Measurements from ENCODE around the gene RANGAP1. TPM values are rescaled to one million over a fixed set of nuclear protein-coding genes. Genes with fewer than 3 reads are reported as not detected.
A peak's percentile ranks its signal among the peaks of the same experiment; 100 is the strongest.

Gene RANGAP1
- total and polyA plus RNA-seq, 2 of the 8 experiments (the other 6 are each of a cell fraction or from before 2014, with no cell fraction given) = 121 to 171 TPM

DNA sequence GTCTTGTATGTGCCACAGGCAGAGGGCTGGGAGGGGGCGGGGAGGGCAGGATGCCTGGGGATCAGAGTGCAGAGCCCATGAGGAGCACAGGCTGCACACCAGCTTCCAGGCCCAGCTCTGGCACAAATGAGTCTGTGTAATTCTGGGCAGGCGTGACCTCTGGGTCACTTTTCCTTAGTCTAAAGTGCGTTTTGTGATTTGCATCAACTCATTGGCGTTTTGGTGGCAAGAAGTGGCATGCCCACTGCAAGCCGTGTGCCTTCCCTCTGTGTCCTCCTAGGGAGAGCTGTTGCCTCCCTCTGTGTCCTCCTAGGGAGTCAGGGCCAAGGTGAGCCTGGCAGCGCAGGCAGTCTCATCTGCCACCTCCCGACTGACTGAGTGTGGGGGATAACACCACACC is 62.5 kb downstream of the RANGAP1 start:
- Histone ChIP-seq H4K91ac (replicated peaks; ENCODE audit: insufficient read length, low read length) (no peak overlapping the region), H3K79me1 (ENCODE audit: low read depth, low read length) (no peaks in the 10 kb centered on the region), H3K27ac (ENCODE audit: low read depth, low read length) (0 out of 2 replicates have a peak overlapping the region, but pooled peaks have one; percentile 15), H3K56ac (replicated peaks; ENCODE audit: insufficient read length, low read depth, low read length) (no peak overlapping the region), H3K4me3 (ENCODE audit: extremely low read depth in 1 of 4, insufficient read depth in 2 of 4, low read depth in 3 of 4, low read length in 4 of 4) (no peak overlapping the region), H4K5ac (ENCODE audit: insufficient read length, low read depth, low read length) (no peak overlapping the region), H2BK120ac (replicated peaks; ENCODE audit: low read depth, low read length) (no peak overlapping the region), H2BK5ac (ENCODE audit: low read depth, low read length) (peak overlapping the region; percentile 24; the same call in 1 of the 2 replicates), H3K4me2 (ENCODE audit: insufficient read depth in 1 of 2, low read depth in 2 of 2, low read length in 2 of 2) (no peak overlapping the region), H3K27me3 (replicated peaks in 1 of 4; ENCODE audit: control insufficient read depth in 3 of 4, extremely low read depth in 1 of 4, insufficient read depth in 3 of 4, low read length in 3 of 4) (no peaks in the 10 kb centered on the region), H2AFZ (ENCODE audit: low read length) (no peak overlapping the region), H2BK20ac (ENCODE audit: low read length) (no peak overlapping the region), H3K23ac (ENCODE audit: insufficient read length) (no peak overlapping the region), H2AK5ac (ENCODE audit: low read depth, low read length) (no peak overlapping the region), H3K4ac (replicated peaks; ENCODE audit: insufficient read length, low read depth, low read length) (no peak overlapping the region), H3K36me3 (ENCODE audit: control insufficient read depth in 2 of 4, insufficient read depth in 4 of 4, low read length in 3 of 4) (peaks cover 13 to 36% (median 31%) of the 10 kb centered on the region in 4 experiments; a peak in 7 of 8 replicates), H3K9me3 (ENCODE audit: insufficient read depth in 2 of 2, low read depth in 1 of 2, low read length in 1 of 2) (no peaks in the 10 kb centered on the region), H2BK12ac (ENCODE audit: low read depth, low read length) (no peak overlapping the region), H3K79me2 (ENCODE audit: control insufficient read depth in 1 of 2, insufficient read depth in 2 of 2, low read length in 2 of 2) (no peaks in the 10 kb centered on the region), H3K14ac (ENCODE audit: insufficient read length) (no peak overlapping the region), H3K4me1 (replicated peaks in 1 of 4; ENCODE audit: control insufficient read depth in 3 of 4, insufficient read depth in 4 of 4, low read length in 3 of 4) (no peaks in the 10 kb centered on the region), H4K8ac (ENCODE audit: extremely low read depth, insufficient read depth, low read length) (peak overlapping the region; percentile 18; the same call in 1 of the 2 replicates), H2BK15ac (ENCODE audit: low read length) (no peak overlapping the region), H3K23me2 (ENCODE audit: low read depth, low read length) (no peaks in the 10 kb centered on the region), H4K20me1 (replicated peaks in 1 of 2; ENCODE audit: control insufficient read depth in 1 of 2, insufficient read depth in 2 of 2, low read length in 2 of 2) (peaks cover 0 to 9% of the 10 kb centered on the region in 2 experiments), H3K9ac (replicated peaks in 1 of 4; ENCODE audit: extremely low read depth in 1 of 4, low read depth in 3 of 4, low read length in 3 of 4) (no peak overlapping the region), H3K18ac (ENCODE audit: extremely low read depth, low read length) (no peak overlapping the region)
- WGBS, 2 experiments (ENCODE audit: extremely low coverage in 1 of 2, insufficient coverage in 1 of 2, insufficient read length in 1 of 2, insufficient replicate concordance in 2 of 2, low coverage in 1 of 2, low lambda C conversion rate in 2 of 2, missing lambda C conversion rate in 1 of 2) = 92% methylated on average over 7 of the region's 7 CpGs; no CpG with 5 or more reads in 1 of the 2 experiments
- DNase-seq (ENCODE audit: low read depth in 1 of 2, low spot score in 2 of 2) (no peak), FAIRE-seq (no peak)
- POLR2A ChIA-PET (ENCODE audit: partially characterized antibody) = interaction anchor here (0.5 to 3.0 kb wide), 5 partner anchors 10 to 127 kb away, joined by 3 to 11 read pairs (median 6); no protein-coding TSS in a partner anchor
- CTCF ChIA-PET (ENCODE audit: partially characterized antibody) = interaction anchor here (0.6 to 1.8 kb wide), 3 partner anchors 14 to 37 kb away, joined by 3 to 5 read pairs (median 4); no protein-coding TSS in a partner anchor
- TF ChIP-seq CBX8 (IDR thresholded peaks at IDR 0.05; ENCODE audit: borderline replicate concordance, low read depth, low read length) = no peak
- TF ChIP-seq, protein P1, sequence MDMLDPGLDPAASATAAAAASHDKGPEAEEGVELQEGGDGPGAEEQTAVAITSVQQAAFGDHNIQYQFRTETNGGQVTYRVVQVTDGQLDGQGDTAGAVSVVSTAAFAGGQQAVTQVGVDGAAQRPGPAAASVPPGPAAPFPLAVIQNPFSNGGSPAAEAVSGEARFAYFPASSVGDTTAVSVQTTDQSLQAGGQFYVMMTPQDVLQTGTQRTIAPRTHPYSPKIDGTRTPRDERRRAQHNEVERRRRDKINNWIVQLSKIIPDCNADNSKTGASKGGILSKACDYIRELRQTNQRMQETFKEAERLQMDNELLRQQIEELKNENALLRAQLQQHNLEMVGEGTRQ (IDR thresholded peaks at IDR 0.05; ENCODE audit: low read length) = no peak
- TF ChIP-seq BRCA1 (IDR thresholded peaks at IDR 0.05; ENCODE audit: low read depth, low read length) = no peak
- TF ChIP-seq EP300 (IDR thresholded peaks at IDR 0.05; ENCODE audit: borderline replicate concordance in 1 of 2, low read depth in 2 of 2, low read length in 2 of 2) = no peak
- TF ChIP-seq, protein P2, sequence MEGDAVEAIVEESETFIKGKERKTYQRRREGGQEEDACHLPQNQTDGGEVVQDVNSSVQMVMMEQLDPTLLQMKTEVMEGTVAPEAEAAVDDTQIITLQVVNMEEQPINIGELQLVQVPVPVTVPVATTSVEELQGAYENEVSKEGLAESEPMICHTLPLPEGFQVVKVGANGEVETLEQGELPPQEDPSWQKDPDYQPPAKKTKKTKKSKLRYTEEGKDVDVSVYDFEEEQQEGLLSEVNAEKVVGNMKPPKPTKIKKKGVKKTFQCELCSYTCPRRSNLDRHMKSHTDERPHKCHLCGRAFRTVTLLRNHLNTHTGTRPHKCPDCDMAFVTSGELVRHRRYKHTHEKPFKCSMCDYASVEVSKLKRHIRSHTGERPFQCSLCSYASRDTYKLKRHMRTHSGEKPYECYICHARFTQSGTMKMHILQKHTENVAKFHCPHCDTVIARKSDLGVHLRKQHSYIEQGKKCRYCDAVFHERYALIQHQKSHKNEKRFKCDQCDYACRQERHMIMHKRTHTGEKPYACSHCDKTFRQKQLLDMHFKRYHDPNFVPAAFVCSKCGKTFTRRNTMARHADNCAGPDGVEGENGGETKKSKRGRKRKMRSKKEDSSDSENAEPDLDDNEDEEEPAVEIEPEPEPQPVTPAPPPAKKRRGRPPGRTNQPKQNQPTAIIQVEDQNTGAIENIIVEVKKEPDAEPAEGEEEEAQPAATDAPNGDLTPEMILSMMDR (IDR thresholded peaks at IDR 0.05; ENCODE audit: control extremely low read depth in 1 of 3, insufficient read depth in 1 of 3, low read depth in 1 of 3, low read length in 3 of 3) = no peak
- TF ChIP-seq POLR2A (IDR thresholded peaks at IDR 0.05; ENCODE audit: control extremely low read depth in 1 of 2, low read depth in 2 of 2, low read length in 2 of 2) = no peak
- TF ChIP-seq JUND (IDR thresholded peaks at IDR 0.05; ENCODE audit: low read length) = no peak
- TF ChIP-seq TAF7 (optimal IDR thresholded peaks at IDR 0.05; ENCODE audit: borderline replicate concordance, low read depth, low read length) = no peak
- TF ChIP-seq KDM4A (IDR thresholded peaks at IDR 0.05; ENCODE audit: low read depth, low read length, severe bottlenecking) = no peak
- no peak for TF ChIP-seq SIX5 (IDR thresholded peaks at IDR 0.05; ENCODE audit: low read depth, low read length)
